ENCODE results near the gene ATP2A3.
A peak's percentile ranks its signal among the peaks of the same experiment; 100 is the strongest.

Gene ATP2A3

GRCh38 chr17:3983606-3984484 lies 19.6 kb upstream of the ATP2A3 start:
- peak; percentile 33 for DNase-seq (ENCODE audit: low read depth)
- no peak for TF ChIP-seq CTCF (conservative IDR thresholded peaks at IDR 0.05; ENCODE audit: low read length)

DNA sequence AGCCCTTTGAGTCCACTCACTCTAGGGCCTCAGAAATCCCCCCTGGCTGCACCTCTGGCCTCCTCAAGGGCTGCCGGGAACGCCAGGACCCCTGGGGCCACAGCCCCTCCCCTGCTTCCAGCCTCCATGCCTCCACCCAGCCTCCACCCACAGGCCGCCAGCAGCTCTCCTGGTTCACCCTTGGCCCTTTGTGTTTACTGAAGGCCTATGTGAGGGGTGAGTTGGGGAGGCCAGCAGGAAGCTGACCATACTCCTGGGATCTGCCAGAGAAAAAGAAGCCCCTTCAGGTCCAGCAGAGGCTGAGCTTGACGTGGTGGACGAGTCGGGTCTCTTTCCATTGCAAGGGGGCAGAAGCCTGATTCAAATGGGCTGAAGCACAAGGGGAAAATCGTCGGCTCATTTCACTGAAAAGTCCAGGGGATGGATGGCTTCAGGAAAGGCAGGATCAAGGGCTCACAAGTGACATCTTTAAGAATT lies 18.3 kb upstream of the ATP2A3 start:
- no peak for TF ChIP-seq CTCF (conservative IDR thresholded peaks at IDR 0.05; ENCODE audit: low read length)
- DNase-seq (ENCODE audit: low read depth): no peak
- no peak overlapping the region for H3K4me3 ChIP-seq (ENCODE audit: low read length)

More at GRCh38 chr17:3983606-3984484, 19.6 kb upstream of the ATP2A3 start:
- no peak overlapping the region for H3K4me3 ChIP-seq (ENCODE audit: low read length)

DNA sequence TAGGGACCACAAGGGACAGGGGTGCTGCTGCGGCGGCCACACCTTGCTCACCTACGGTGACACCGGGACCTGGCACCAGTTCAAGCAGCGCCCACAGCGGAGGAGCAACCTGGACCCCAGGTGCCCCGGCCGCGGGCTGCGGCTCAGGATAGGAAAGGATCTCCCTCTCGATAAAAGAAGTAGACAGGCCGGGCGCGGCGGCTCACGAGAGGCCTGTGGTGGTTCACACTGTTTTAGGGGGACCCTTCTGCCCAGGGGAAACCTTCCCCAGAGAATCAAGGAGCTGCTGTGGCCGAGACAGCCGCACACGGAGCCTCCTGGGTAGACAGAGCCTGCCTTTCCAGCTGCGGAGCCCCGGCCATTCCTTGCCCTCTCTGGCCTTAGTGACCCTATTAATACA lies 17.9 kb upstream of the ATP2A3 start:
- no peak for TF ChIP-seq CTCF (conservative IDR thresholded peaks at IDR 0.05; ENCODE audit: low read length)
- no peak for DNase-seq (ENCODE audit: low read depth)
- no peak overlapping the region for H3K4me3 ChIP-seq (ENCODE audit: low read length)

DNA sequence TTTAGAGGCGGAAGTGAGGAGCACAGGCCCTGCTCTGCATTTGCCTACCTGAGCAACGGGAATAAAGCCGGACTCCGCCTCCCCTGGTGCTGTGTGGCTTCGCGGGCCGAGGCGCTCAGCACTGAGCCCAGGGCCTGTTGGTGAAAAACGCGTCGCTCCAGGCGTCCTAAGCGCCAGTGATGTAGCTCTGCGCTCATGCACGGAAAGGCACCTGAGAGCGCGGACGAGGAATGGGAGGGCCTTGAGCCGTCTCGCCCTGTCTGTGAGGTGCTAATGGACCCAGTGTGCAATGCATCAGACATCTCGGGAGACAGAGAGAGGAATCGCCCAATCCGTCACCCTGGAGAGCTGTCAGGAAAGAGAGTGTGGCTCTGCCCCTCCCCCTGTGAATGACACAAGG lies 17.2 kb upstream of the ATP2A3 start:
- DNase-seq (ENCODE audit: low read depth): no peak

GRCh38 chr17:3980381-3981014 lies 16.3 kb upstream of the ATP2A3 start:
- H3K4me3 ChIP-seq (ENCODE audit: low read length): no peak overlapping the region
- no peak for TF ChIP-seq CTCF (conservative IDR thresholded peaks at IDR 0.05; ENCODE audit: low read length)

More for the DNA sequence above, 17.2 kb upstream of the ATP2A3 start:
- no peak overlapping the region for H3K4me3 ChIP-seq (ENCODE audit: low read length)
- TF ChIP-seq CTCF (conservative IDR thresholded peaks at IDR 0.05; ENCODE audit: low read length): no peak

GRCh38 chr17:3979290-3979611 lies 15.0 kb upstream of the ATP2A3 start:
- no peak for DNase-seq (ENCODE audit: low read depth)
- no peak for TF ChIP-seq CTCF (conservative IDR thresholded peaks at IDR 0.05; ENCODE audit: low read length)

More at GRCh38 chr17:3980381-3981014, 16.3 kb upstream of the ATP2A3 start:
- DNase-seq (ENCODE audit: low read depth): no peak

More at GRCh38 chr17:3979290-3979611, 15.0 kb upstream of the ATP2A3 start:
- H3K4me3 ChIP-seq (ENCODE audit: low read length): no peak overlapping the region
